Measurements from ENCODE around the gene RERE. TPM values are rescaled to one million over a fixed set of nuclear protein-coding genes. Genes with fewer than 3 reads are reported as not detected.

The RERE gene
- total RNA-seq, 1 donor from 2014 or later: 252 TPM

GRCh38 chr1:8467308-8467707 is 350.1 kb downstream of the RERE start:
- Mint-ChIP-seq H3K27me3 (ENCODE audit: unreplicated experiment) (peaks cover 6% of the 10 kb centered on the region), H3K9me3 (ENCODE audit: unreplicated experiment) (peaks cover 25% of the 10 kb centered on the region), H3K36me3 (ENCODE audit: unreplicated experiment) (no peaks in the 10 kb centered on the region), H3K4me3 (ENCODE audit: unreplicated experiment) (no peak overlapping the region), H3K4me1 (ENCODE audit: low read depth, unreplicated experiment) (peaks cover 27% of the 10 kb centered on the region), H3K27ac (ENCODE audit: unreplicated experiment) (no peak overlapping the region)
- no peak for DNase-seq
- TF ChIP-seq CTCF (IDR thresholded peaks at IDR 0.05; ENCODE audit: partially characterized antibody, unreplicated experiment): no peak

- no peak for DNase-seq
- H3K9me3 Mint-ChIP-seq (ENCODE audit: unreplicated experiment): peaks cover 25% of the 10 kb centered on the region
- H3K4me1 Mint-ChIP-seq (ENCODE audit: low read depth, unreplicated experiment): peaks cover 36% of the 10 kb centered on the region
- H3K27ac Mint-ChIP-seq (ENCODE audit: unreplicated experiment): peak overlapping the region; percentile 26
- no peak for TF ChIP-seq CTCF (IDR thresholded peaks at IDR 0.05; ENCODE audit: partially characterized antibody, unreplicated experiment)
- H3K27me3 Mint-ChIP-seq (ENCODE audit: unreplicated experiment): peaks cover 9% of the 10 kb centered on the region
- no peak overlapping the region for H3K4me3 Mint-ChIP-seq (ENCODE audit: unreplicated experiment)
- no peaks in the 10 kb centered on the region for H3K36me3 Mint-ChIP-seq (ENCODE audit: unreplicated experiment)
These were observed 351.7 kb downstream of the RERE start for GRCh38 chr1:8465692-8466091.

GRCh38 chr1:8465013-8465412 is 352.4 kb downstream of the RERE start:
- H3K4me3 Mint-ChIP-seq (ENCODE audit: unreplicated experiment): peak overlapping the region; percentile 41
- H3K36me3 Mint-ChIP-seq (ENCODE audit: unreplicated experiment): no peaks in the 10 kb centered on the region
- peaks cover 9% of the 10 kb centered on the region for H3K27me3 Mint-ChIP-seq (ENCODE audit: unreplicated experiment)
- no peak overlapping the region for H3K27ac Mint-ChIP-seq (ENCODE audit: unreplicated experiment)
- no peak for TF ChIP-seq CTCF (IDR thresholded peaks at IDR 0.05; ENCODE audit: partially characterized antibody, unreplicated experiment)
- H3K4me1 Mint-ChIP-seq (ENCODE audit: low read depth, unreplicated experiment): peaks cover 41% of the 10 kb centered on the region
- peaks cover 25% of the 10 kb centered on the region for H3K9me3 Mint-ChIP-seq (ENCODE audit: unreplicated experiment)
- no peak for DNase-seq

GRCh38 chr1:8464377-8464776 is 353.1 kb downstream of the RERE start:
- Mint-ChIP-seq H3K36me3 (ENCODE audit: unreplicated experiment) (no peaks in the 10 kb centered on the region), H3K27me3 (ENCODE audit: unreplicated experiment) (peaks cover 9% of the 10 kb centered on the region), H3K4me1 (ENCODE audit: low read depth, unreplicated experiment) (peaks cover 45% of the 10 kb centered on the region), H3K4me3 (ENCODE audit: unreplicated experiment) (no peak overlapping the region), H3K9me3 (ENCODE audit: unreplicated experiment) (peaks cover 25% of the 10 kb centered on the region), H3K27ac (ENCODE audit: unreplicated experiment) (peak overlapping the region; percentile 84)
- no peak for DNase-seq
- TF ChIP-seq CTCF (IDR thresholded peaks at IDR 0.05; ENCODE audit: partially characterized antibody, unreplicated experiment): no peak

GRCh38 chr1:8463144-8463927 is 354.1 kb downstream of the RERE start:
- H3K9me3 Mint-ChIP-seq (ENCODE audit: unreplicated experiment): peaks cover 23% of the 10 kb centered on the region
- DNase-seq: peak; percentile 32
- no peaks in the 10 kb centered on the region for H3K36me3 Mint-ChIP-seq (ENCODE audit: unreplicated experiment)
- no peak for TF ChIP-seq CTCF (IDR thresholded peaks at IDR 0.05; ENCODE audit: partially characterized antibody, unreplicated experiment)
- peak overlapping the region; percentile 39 for H3K4me3 Mint-ChIP-seq (ENCODE audit: unreplicated experiment)
- peak overlapping the region; percentile 84 for H3K27ac Mint-ChIP-seq (ENCODE audit: unreplicated experiment)
- H3K27me3 Mint-ChIP-seq (ENCODE audit: unreplicated experiment): peaks cover 9% of the 10 kb centered on the region
- H3K4me1 Mint-ChIP-seq (ENCODE audit: low read depth, unreplicated experiment): peaks cover 47% of the 10 kb centered on the region

Measured in glutamatergic neuron (in vitro differentiated cells).